SK-N-SH (cell line): ENCODE results near the gene RNF175. TPM values are rescaled to one million over a fixed set of nuclear protein-coding genes. Genes with fewer than 3 reads are reported as not detected.

ENCODE experiments used
- CTCF ChIA-PET: fragments of 300-600, 350-600 bp; formaldehyde crosslinking; extraction: SDS; loops from one replicate; lab custom pipeline; 2021; lab: Yijun Ruan, JAX
- POLR2A ChIA-PET: fragments of 350-600 bp; sonication (Branson Sonifier 250); formaldehyde crosslinking; extraction: SDS; loops from one replicate; lab custom pipeline; 2020; ENCODE audit warnings: antibody characterized with exemption, inconsistent platforms; lab: Yijun Ruan, JAX
- DNase-seq: peaks from one replicate; pipeline ENCODE4 v3.0.0; 2012
- H2AFZ ChIP-seq: fragments of 200-600 bp; sonication (generic); 2 replicates; pipeline ENCODE4 v1.8.1; 2016; ENCODE audit warnings: antibody characterized with exemption, mild to moderate bottlenecking, low read depth
- H3F3A ChIP-seq: fragments of 200-600 bp; sonication (generic); replicated peaks from 2 replicates; pipeline ENCODE3; 2016; ENCODE audit warnings: antibody characterized with exemption, mild to moderate bottlenecking; ENCODE audit not compliant: insufficient read depth
- H3K27ac ChIP-seq, 2 experiments: fragments of 200-500 bp in 1 of 2; fragments of 200-600 bp in 1 of 2; sonication (Bioruptor generic) in 1 of 2; sonication (generic), shearing (Covaris generic) in 1 of 2; 2 replicates each; pipeline versions ENCODE4 v1.5.1 to v1.6.1; 2014 to 2016; ENCODE audit warnings: low read depth in 2 of 2, inconsistent platforms in 1 of 2, low read length in 1 of 2, mild to moderate bottlenecking in 1 of 2, mixed read lengths in 1 of 2
- H3K27me3 ChIP-seq: fragments of 200-600 bp; sonication (generic), shearing (Covaris generic); 2 replicates; pipeline ENCODE4 v1.6.1; 2016; ENCODE audit warnings: mixed run types; ENCODE audit not compliant: insufficient read depth
- H3K36me3 ChIP-seq, 2 experiments: fragments of 200-500 bp in 1 of 2; fragments of 200-600 bp in 1 of 2; sonication (Bioruptor generic) in 1 of 2; sonication (generic) in 1 of 2; replicated peaks in 1 of 2; 2 replicates each; pipeline versions ENCODE3 to v1.5.1; 2014 to 2016; ENCODE audit warnings: low read length in 1 of 2, mild to moderate bottlenecking in 1 of 2; ENCODE audit not compliant: insufficient read depth in 2 of 2, control insufficient read depth in 1 of 2
- H3K4me1 ChIP-seq, 2 experiments: fragments of 200-500 bp in 1 of 2; fragments of 200-600 bp in 1 of 2; sonication (Bioruptor generic) in 1 of 2; sonication (generic), shearing (Covaris generic) in 1 of 2; 2 replicates each; pipeline versions ENCODE4 v1.5.1 to v1.6.1; 2014 to 2016; ENCODE audit warnings: low read depth in 1 of 2, low read length in 1 of 2, mixed run types in 1 of 2; ENCODE audit not compliant: insufficient read depth in 2 of 2, control insufficient read depth in 1 of 2
- H3K4me2 ChIP-seq: fragments of 200-600 bp; sonication (generic), shearing (Covaris generic); 2 replicates; pipeline ENCODE4 v1.6.1; 2017; ENCODE audit warnings: mixed run types
- H3K4me3 ChIP-seq, 2 experiments: fragments of 200-500 bp in 1 of 2; fragments of 200-600 bp in 1 of 2; sonication (Bioruptor generic) in 1 of 2; sonication (generic), shearing (Covaris generic) in 1 of 2; 2 replicates each; pipeline versions ENCODE4 v1.5.1 to v1.8.1; 2014 to 2016; ENCODE audit warnings: low read depth in 2 of 2, inconsistent platforms in 1 of 2, low read length in 1 of 2, mild to moderate bottlenecking in 1 of 2, mixed read lengths in 1 of 2, moderate library complexity in 1 of 2
- H3K79me2 ChIP-seq: fragments of 200-600 bp; sonication (generic); 2 replicates; pipeline ENCODE4 v1.8.1; 2017; ENCODE audit warnings: mild to moderate bottlenecking; ENCODE audit not compliant: insufficient read depth
- H3K9ac ChIP-seq: fragments of 200-600 bp; sonication (generic); 2 replicates; pipeline ENCODE4 v1.6.1; 2017; ENCODE audit warnings: mixed run types
- H3K9me2 ChIP-seq: fragments of 200-600 bp; sonication (generic); 2 replicates; pipeline ENCODE4 v1.6.1; 2017; ENCODE audit warnings: mixed run types
- H3K9me3 ChIP-seq: fragments of 200-600 bp; sonication (generic); 2 replicates; pipeline ENCODE4 v1.6.1; 2017; ENCODE audit warnings: mixed run types, mild to moderate bottlenecking, moderate library complexity
- H4K20me1 ChIP-seq: fragments of 200-600 bp; sonication (generic); 2 replicates; pipeline ENCODE4 v1.6.1; 2017; ENCODE audit warnings: mild to moderate bottlenecking, mixed run types; ENCODE audit not compliant: insufficient read depth
- CTCF ChIP-seq: fragments of 200-600 bp; sonication (generic); IDR thresholded peaks from 2 replicates; pipeline ENCODE4 v1.6.1; 2017; ENCODE audit warnings: antibody characterized with exemption, mild to moderate bottlenecking, moderate library complexity
- EP300 ChIP-seq, 2 experiments: IDR thresholded peaks; 2 replicates each; pipeline versions ENCODE4 v1.4.0 to v1.6.1; 2012; ENCODE audit warnings: borderline replicate concordance in 1 of 2, low read depth in 1 of 2, low read length in 1 of 2
- FOSL2 ChIP-seq: IDR thresholded peaks from 2 replicates; pipeline ENCODE4 v1.4.0; 2012; ENCODE audit warnings: low read depth, mild to moderate bottlenecking, moderate library complexity, borderline replicate concordance
- GABPA ChIP-seq: IDR thresholded peaks from 2 replicates; pipeline ENCODE4 v1.4.0; 2012; ENCODE audit warnings: low read depth, mild to moderate bottlenecking
- GATA2 ChIP-seq: sonication (generic); formaldehyde crosslinking; IDR thresholded peaks from 2 replicates; pipeline ENCODE4 v1.5.0; 2020; ENCODE audit warnings: mild to moderate bottlenecking, missing genetic modification reagents
- JUND ChIP-seq: IDR thresholded peaks from 2 replicates; pipeline ENCODE4 v1.4.0; 2012
- MAX ChIP-seq: IDR thresholded peaks from 2 replicates; pipeline ENCODE4 v1.4.0; 2012; ENCODE audit warnings: low read depth
- MXI1 ChIP-seq: IDR thresholded peaks from 2 replicates; pipeline ENCODE4 v1.6.1; 2012; ENCODE audit warnings: mild to moderate bottlenecking, low read depth, low read length, improper control_type of control experiment
- NFIC ChIP-seq: IDR thresholded peaks from 2 replicates; pipeline ENCODE4 v1.4.0; 2012; ENCODE audit warnings: borderline replicate concordance
- PBX3 ChIP-seq: IDR thresholded peaks from 2 replicates; pipeline ENCODE4; 2012
- RAD21 ChIP-seq: IDR thresholded peaks from 2 replicates; pipeline ENCODE4 v1.6.1; 2012; ENCODE audit warnings: mild to moderate bottlenecking, low read length
- RCOR1 ChIP-seq: fragments of 150-350 bp; IDR thresholded peaks from 2 replicates; pipeline ENCODE4 v1.6.1; 2017; ENCODE audit warnings: antibody characterized with exemption, low read length
- RFX5 ChIP-seq: IDR thresholded peaks from 2 replicates; pipeline ENCODE4 v1.6.1; 2012; ENCODE audit warnings: mild to moderate bottlenecking, improper control_type of control experiment, low read length
- SMC3 ChIP-seq: IDR thresholded peaks from 2 replicates; pipeline ENCODE4 v1.6.1; 2012; ENCODE audit warnings: low read depth, low read length, improper control_type of control experiment
- TAF1 ChIP-seq: IDR thresholded peaks from 2 replicates; pipeline ENCODE4 v1.6.1; 2012; ENCODE audit warnings: low read depth, mild to moderate bottlenecking, low read length, moderate library complexity, borderline replicate concordance
- TCF12 ChIP-seq: IDR thresholded peaks from 2 replicates; pipeline ENCODE4 v1.4.0; 2012
- YY1 ChIP-seq: IDR thresholded peaks from 2 replicates; pipeline ENCODE4 v1.4.0; 2012; ENCODE audit warnings: low read depth, mild to moderate bottlenecking
- ZBTB33 ChIP-seq: IDR thresholded peaks from 2 replicates; pipeline ENCODE4 v1.4.0; 2012; ENCODE audit warnings: low read depth, borderline replicate concordance
- WGBS: methylation state at CpG from one replicate; pipeline ENCODE4 v1.1.6; 2017; ENCODE audit warnings: low lambda C conversion rate; 5-methylcytosine and 5-hydroxymethylcytosine counted together
- polyA plus RNA-seq, 3 experiments: library from polyadenylated mRNA; depleted of rRNA; stranded (reverse); fragments of >200 nt; gene quantifications; 2 replicates each; pipeline ENCODE4 v1.2.3, GENCODE V29; 2012

The RNF175 gene
- polyA plus RNA-seq, 1 of the 3 experiments (the other 2 are of a cell fraction), result 0.10 TPM

GRCh38 chr4:153781280-153781679 is 21.5 kb upstream of the RNF175 start:
- Histone ChIP-seq H3K9me3 (no peaks in the 10 kb centered on the region), H3K27me3 (peaks cover 10% of the 10 kb centered on the region; the same call in 1 of the 2 replicates), H3K27ac (no peak overlapping the region), H2AFZ (no peak overlapping the region), H3K9me2 (no peaks in the 10 kb centered on the region), H3K9ac (no peak overlapping the region), H4K20me1 (no peaks in the 10 kb centered on the region), H3K4me1 (no peaks in the 10 kb centered on the region; a peak in 1 of 4 replicates), H3F3A (no peaks in the 10 kb centered on the region), H3K36me3 (no peaks in the 10 kb centered on the region), H3K4me2 (no peak overlapping the region), H3K4me3 (no peak overlapping the region), H3K79me2 (no peaks in the 10 kb centered on the region)
- TF ChIP-seq CTCF (no peak), RFX5 (no peak), RAD21 (no peak), JUND (no peak), TAF1 (no peak), SMC3 (no peak), GABPA (no peak)
- DNase-seq, result no peak
- 62% methylated on average over 11 of the region's 17 CpGs for WGBS
- ChIA-PET CTCF (interaction anchor here (1.2 to 1.7 kb wide), 2 partner anchors 9 to 15 kb away, joined by 3 to 6 read pairs; no protein-coding TSS in a partner anchor), POLR2A (no interaction called here)

- Histone ChIP-seq H3K79me2 (no peaks in the 10 kb centered on the region), H2AFZ (no peak overlapping the region), H3K27ac (no peak overlapping the region), H3K36me3 (no peaks in the 10 kb centered on the region), H3K9ac (no peak overlapping the region), H3K4me1 (no peaks in the 10 kb centered on the region; a peak in 1 of 4 replicates), H3K9me3 (no peaks in the 10 kb centered on the region), H3F3A (no peaks in the 10 kb centered on the region), H4K20me1 (no peaks in the 10 kb centered on the region), H3K27me3 (peaks cover 10% of the 10 kb centered on the region; the same call in 1 of the 2 replicates), H3K9me2 (no peaks in the 10 kb centered on the region), H3K4me3 (no peak overlapping the region), H3K4me2 (no peak overlapping the region)
- CTCF ChIA-PET, result interaction anchor here (1.2 to 1.7 kb wide), 2 partner anchors 10 to 15 kb away, joined by 3 to 6 read pairs; no protein-coding TSS in a partner anchor
- WGBS, result 4% methylated on average over 1 of the region's 1 CpG
- DNase-seq, result no peak
- POLR2A ChIA-PET, result no interaction called here
- no peak for TF ChIP-seq RFX5
- no peak for TF ChIP-seq TCF12
- TF ChIP-seq GATA2, result no peak
- no peak for TF ChIP-seq RAD21
- TF ChIP-seq YY1, result no peak
- no peak for TF ChIP-seq PBX3
- TF ChIP-seq NFIC, result no peak
- TF ChIP-seq EP300 (IDR thresholded peaks at IDR 0.05; ENCODE audit: borderline replicate concordance in 1 of 2, low read depth in 1 of 2, low read length in 1 of 2), result no peak
- no peak for TF ChIP-seq RCOR1
- TF ChIP-seq TAF1, result no peak
- no peak for TF ChIP-seq MAX
- no peak for TF ChIP-seq ZBTB33
- TF ChIP-seq MXI1, result no peak
- TF ChIP-seq FOSL2, result no peak
- TF ChIP-seq CTCF, result no peak
Measured at GRCh38 chr4:153780876-153781275, 21.1 kb upstream of the RNF175 start.
